GM21825 (cell line): ENCODE results near the gene KLHDC1.
"Not testable (repeated sequence)": the region's sequence is repeated elsewhere in the genome, so short reads cannot be mapped to it uniquely, and the experiment has no call there.

ENCODE experiments used
- ATAC-seq: cut with Tn5 transposase; IDR thresholded peaks from one replicate; pipeline ENCODE4 v1.9.1; 2021; ENCODE audit warnings: mild to moderate bottlenecking, moderate library complexity; ENCODE audit not compliant: unreplicated experiment

Gene KLHDC1

GRCh38 chr14:49692811-49693734 is at the start of gene KLHDC1:
Gene KLHDC1, plus strand, starts transcription at chr14:49693120. Its CDS starts 75 bp downstream, at chr14:49693195.
- peak; percentile 59 for ATAC-seq

DNA sequence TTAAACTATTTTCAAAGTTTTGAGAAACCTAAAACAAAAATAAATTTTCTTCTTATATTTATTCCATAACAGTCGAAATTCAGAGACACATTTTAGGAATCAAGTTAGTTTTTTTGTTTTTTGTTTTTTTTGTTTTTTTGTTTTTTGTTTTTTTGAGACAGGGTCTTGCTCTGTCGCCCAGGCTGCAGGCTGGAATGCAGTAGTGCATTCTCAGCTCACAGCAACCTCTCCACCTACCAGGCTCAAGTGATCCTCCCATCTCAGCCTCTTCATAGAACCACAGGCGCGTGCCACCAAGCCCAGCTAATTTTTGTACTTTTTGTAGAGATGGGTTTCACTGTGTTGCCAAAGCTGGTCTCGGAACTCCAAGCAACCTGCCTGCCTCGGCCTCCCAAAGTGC is 39.4 kb upstream of the KLHDC1 start:
- ATAC-seq: no peak

DNA sequence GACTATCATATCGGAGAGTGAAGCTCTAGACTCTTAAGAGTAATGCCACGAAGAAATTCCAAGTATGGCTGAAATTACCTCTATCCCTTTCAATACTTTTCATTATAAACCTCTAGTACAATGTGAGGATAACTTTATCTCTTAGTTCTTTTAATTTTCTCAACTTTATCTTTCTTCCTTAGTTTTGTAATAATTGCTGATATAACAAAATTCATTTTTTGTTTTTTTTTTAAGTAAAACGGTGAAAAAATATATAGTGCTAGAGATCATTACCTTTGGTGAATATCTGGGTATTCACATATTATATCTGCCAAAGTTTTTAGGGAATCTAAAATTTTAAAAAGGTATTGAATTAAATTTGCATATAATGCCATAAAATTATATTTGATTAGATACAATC is 38.4 kb upstream of the KLHDC1 start:
- ATAC-seq: no peak

GRCh38 chr14:49657500-49657899 is 35.4 kb upstream of the KLHDC1 start:
- ATAC-seq: not testable (repeated sequence)

GRCh38 chr14:49659526-49660455 is 33.1 kb upstream of the KLHDC1 start:
- ATAC-seq: no peak

GRCh38 chr14:49670475-49670874 is 22.4 kb upstream of the KLHDC1 start:
- ATAC-seq: no peak

DNA sequence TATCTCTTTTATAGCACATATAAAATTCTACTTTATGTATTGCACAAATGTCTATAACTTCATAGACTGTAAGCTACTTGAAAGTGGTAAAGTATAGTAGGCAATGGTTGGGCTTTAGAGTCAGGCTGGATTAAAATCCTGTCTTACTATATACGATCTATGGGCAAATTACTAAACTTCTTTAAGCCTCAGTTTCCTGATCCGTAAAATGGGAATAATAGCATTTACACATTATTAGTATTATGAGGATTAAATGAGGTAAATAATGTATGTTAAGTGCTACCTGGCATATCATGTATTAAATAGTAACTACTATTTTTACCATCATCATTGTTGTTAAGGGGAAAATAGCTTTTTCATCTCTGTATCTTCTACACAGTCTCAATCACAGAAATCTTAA is 19.3 kb upstream of the KLHDC1 start:
- no peak for ATAC-seq

GRCh38 chr14:49677643-49678042 is 15.3 kb upstream of the KLHDC1 start:
- ATAC-seq: no peak

DNA sequence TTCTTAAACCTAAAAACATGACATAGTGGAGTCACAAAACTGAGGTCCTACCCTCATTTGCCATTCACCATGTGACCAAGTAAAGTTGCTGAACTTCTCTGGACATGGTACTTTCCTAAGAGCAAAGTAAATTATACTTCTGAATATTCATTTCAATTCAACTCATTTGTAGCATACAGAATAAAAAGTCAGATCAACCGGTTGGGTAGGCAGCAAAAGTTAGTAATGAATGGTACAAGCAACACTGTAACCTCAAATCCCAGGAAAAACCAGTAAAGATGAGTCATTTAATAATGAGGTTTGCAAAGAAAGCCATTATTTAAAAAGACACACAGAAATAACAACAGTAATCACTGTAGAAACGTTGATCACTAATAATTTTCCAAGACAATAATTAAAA is 13.6 kb upstream of the KLHDC1 start:
- no peak for ATAC-seq

DNA sequence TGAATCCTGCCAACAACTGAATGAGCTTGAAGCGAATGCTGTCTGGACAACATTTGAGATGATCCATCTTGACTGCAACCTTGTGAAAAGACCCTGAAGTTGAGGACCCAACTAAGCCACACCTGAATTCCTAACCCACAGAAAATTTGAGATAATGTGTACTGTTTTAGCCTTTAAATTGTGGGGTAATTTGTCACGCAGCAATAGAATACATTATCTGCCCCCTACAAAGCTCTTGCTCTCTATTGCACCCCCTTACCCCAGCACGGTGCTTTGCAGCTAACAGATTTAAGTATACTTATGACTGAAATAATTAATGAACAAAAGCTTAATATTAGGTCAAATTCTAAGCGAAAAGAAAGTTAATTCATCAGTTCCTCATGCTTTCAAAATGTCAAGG is 6.5 kb upstream of the KLHDC1 start:
- no peak for ATAC-seq

GRCh38 chr14:49687942-49688700 is 4.8 kb upstream of the KLHDC1 start, which contains the start of gene POLE2:
Gene POLE2, minus strand, starts transcription at chr14:49688214. Its CDS starts 11 bp downstream, at chr14:49688203.
- peak; percentile 83 for ATAC-seq

DNA sequence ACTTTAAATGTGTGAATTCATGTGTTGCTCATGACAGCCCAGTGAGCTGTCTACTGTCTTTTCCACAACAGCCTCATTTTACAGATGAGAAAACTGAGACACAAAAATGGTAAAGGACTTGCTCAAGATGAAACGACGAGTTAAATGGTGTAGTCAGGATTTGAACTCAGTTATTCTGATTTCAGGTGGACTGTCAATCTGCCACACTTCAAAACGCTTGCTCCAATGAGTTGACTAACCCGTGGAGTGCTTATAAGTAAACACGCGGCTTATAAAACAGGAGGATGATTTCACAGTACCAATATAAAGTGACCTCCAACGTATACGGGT is 4.3 kb upstream of the KLHDC1 start:
- no peak for ATAC-seq

DNA sequence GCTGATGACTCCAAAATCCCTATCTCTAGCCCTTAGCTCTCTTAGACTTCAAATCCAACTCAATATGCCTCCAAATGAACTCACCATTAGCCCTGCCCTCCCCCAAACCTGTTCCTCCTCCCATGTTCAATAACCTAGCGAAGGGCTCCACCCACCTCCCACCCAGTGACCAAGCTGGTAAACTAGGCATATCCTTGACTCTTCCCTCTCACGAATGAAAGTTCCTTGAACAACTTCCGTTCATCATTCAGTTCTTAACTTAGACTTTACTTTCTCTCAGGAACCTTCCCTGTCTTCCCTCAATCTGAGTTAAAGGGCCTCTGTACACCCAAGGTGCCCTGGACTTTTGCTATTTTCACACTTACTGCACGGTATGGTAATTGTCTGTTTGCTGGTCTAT is 1.9 kb upstream of the KLHDC1 start:
- no peak for ATAC-seq

DNA sequence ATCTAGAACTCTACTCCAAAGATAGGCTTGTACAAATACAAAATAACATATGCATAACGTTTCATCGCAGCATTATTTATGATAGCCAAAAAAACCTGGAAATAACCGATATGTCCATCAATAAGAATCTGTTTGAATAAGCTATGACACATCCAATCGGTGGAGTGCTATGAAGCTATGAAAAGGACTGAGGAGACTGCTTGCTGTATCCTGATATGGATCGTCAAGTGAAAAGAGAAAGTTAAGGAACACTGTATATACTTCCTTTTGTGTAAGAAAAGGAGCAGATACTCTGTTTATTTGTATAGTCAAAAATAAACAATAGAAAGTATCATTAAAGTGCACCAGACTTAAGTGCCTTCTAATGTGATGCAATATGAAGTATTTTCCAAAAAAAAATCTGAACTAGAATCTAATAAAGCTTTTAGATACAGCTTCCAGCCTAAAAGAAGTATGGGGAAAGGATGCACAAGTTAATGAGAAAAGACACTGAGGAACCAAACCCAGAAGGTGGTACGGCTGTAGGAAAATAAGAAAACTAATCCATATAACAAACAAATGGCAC is 645 bp upstream of the KLHDC1 start:
- ATAC-seq: no peak

DNA sequence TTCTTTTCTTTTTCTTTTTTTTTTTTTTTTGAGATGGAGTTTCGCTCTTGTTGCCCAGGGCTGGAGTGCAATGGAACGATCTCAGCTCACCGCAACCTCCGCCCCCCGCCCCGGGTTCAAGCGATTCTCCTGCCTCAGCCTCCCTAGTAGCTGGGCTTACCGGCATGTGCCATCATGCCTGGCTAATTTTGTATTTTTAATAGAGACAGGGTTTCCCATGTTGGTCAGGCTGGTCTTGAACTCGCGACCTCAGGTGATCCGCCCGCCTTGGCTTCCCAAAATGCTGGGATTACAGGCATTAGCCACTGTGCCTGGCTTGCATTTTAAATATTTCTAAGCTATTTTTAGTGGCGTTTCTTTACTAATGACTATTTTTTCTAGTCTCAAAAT is 810 bp downstream of the KLHDC1 start:
- not testable (repeated sequence) for ATAC-seq

DNA sequence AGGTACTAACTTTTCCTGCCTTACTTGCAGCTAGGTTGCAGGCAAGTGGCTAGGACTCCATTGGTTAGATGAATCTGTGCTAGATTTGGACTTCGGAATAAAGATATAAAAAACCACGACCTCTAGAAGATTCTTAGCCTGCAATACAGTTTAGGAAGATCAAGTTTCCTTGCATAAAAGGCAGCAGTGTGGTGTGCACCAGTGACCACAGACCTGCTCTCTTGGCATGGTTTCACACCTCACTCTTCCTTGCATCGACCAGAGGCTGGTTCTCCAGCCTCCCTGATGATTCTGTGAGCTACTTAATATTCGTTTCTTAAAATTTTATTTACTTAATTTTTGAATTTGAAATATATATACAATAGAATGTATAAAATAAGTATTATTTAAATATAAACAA is 9.8 kb downstream of the KLHDC1 start:
- no peak for ATAC-seq

DNA sequence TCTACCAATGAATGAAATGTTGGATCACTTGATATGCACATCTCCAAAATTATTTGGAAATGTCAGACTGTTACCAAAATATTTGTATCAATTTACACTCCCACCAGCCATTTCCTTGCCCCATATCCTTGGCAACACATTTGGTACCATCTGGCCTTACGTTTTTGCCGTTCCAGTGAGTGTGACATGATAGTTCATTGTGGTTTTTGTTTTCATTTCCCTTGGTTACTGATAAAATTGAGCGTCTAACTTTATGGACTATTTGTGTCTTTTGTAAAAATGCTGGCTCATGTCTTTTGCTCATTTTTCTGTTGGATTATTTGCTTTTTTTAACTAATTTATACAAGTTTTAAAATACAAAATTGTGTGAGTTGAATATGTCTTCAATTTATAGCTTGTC is 11.0 kb downstream of the KLHDC1 start:
- ATAC-seq: no peak

DNA sequence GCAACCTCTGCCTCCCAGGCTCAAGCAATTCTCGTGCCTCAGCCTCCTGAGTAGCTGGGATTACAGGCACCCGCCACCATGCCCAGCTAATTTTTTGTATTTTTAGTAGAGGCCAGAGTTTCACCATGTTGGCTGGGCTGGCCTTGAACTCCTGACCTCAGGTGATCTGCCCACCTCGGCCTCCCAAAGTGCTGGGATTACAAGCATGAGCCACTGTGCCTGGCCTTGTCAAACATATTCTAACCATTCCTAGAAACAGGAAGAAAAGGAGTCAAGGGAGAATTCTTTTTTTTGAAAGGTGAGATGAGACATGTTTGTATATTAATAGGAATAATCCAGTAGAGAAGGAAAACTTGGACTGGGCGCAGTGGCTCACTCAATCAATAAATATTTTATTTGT is 11.6 kb downstream of the KLHDC1 start:
- ATAC-seq: not testable (repeated sequence)

- not testable (repeated sequence) for ATAC-seq
These were observed 18.1 kb downstream of the KLHDC1 start for GRCh38 chr14:49710993-49711392.

GRCh38 chr14:49720744-49721143 is 27.8 kb downstream of the KLHDC1 start:
- ATAC-seq: no peak
